HCT116 (cell line): ENCODE measurements around the gene SAE1. TPM values are rescaled to one million over a fixed set of nuclear protein-coding genes. Genes with fewer than 3 reads are reported as not detected.

Source experiments
- ATAC-seq: fragments of 200-7000 bp; cut with Tn5 transposase; 2 replicates; pipeline ENCODE4 v1.9.1; 2020; ENCODE audit warnings: mild to moderate bottlenecking, moderate library complexity
- BruUV-seq: library from RNA; stranded (reverse); fragments of 400-500 nt; replicated peaks from 2 replicates; lab custom pipeline; 2021; lab: Mats Ljungman, UMichigan
- CTCF ChIA-PET: fragments of 300-600 bp; sonication (Branson Sonifier 250); formaldehyde crosslinking; loops from one replicate; lab custom pipeline; 2021; ENCODE audit warnings: antibody characterized with exemption; lab: Charles Lee
- POLR2A ChIA-PET: fragments of 300-600, 350-600 bp; sonication (Branson Sonifier 250); formaldehyde crosslinking; loops from one replicate; lab custom pipeline; 2021; ENCODE audit warnings: antibody characterized with exemption; lab: Charles Lee
- RAD21 ChIA-PET, 2 experiments: fragments of 300-600 bp; sonication (Branson Sonifier 250); formaldehyde crosslinking; loops; one replicate each; lab custom pipeline; 2023; ENCODE audit warnings: low total read pairs in 2 of 2; ENCODE audit not compliant: uncharacterized antibody in 2 of 2, unreplicated experiment in 2 of 2, low non-redundant PET in 1 of 2; lab: Charles Lee
- DNase-seq: peaks from one replicate; pipeline ENCODE4 v3.0.0-alpha.2; 2010; ENCODE audit warnings: low read depth, low spot score
- H2AFZ ChIP-seq: fragments of 200-600 bp; shearing (Covaris generic), sonication (generic); 2 replicates; pipeline ENCODE4 v1.6.1; 2017; ENCODE audit warnings: low read depth, mixed run types, mixed read lengths, antibody characterized with exemption, low read length; ENCODE audit not compliant: poor library complexity, severe bottlenecking
- H3K27ac ChIP-seq: 2 replicates; pipeline ENCODE4 v1.5.1; 2012; ENCODE audit warnings: low read depth, low read length
- H3K27me3 ChIP-seq: fragments of 200-600 bp; sonication (generic); 2 replicates; pipeline ENCODE4 v1.6.1; 2016; ENCODE audit warnings: mixed run types, low read length, mixed read lengths; ENCODE audit not compliant: insufficient read depth
- H3K36me3 ChIP-seq, 2 experiments: fragments of 200-500 bp in 1 of 2; fragments of 200-600 bp in 1 of 2; sonication (Bioruptor generic) in 1 of 2; sonication (generic) in 1 of 2; 2 replicates each; pipeline versions ENCODE4 v1.5.1 to v1.6.1; 2014 to 2016; ENCODE audit warnings: low read length in 2 of 2, inconsistent platforms in 1 of 2, mixed read lengths in 1 of 2, mixed run types in 1 of 2; ENCODE audit not compliant: insufficient read depth in 2 of 2, control insufficient read depth in 1 of 2
- H3K4me1 ChIP-seq, 2 experiments: fragments of 200-600 bp in 1 of 2; sonication (generic) in 1 of 2; 2 replicates each; pipeline versions ENCODE4 v1.5.1 to v1.6.1; 2012 to 2017; ENCODE audit warnings: low read length in 2 of 2, inconsistent platforms in 1 of 2, mild to moderate bottlenecking in 1 of 2, mixed read lengths in 1 of 2, mixed run types in 1 of 2, moderate library complexity in 1 of 2; ENCODE audit not compliant: insufficient read depth in 2 of 2, control insufficient read depth in 1 of 2
- H3K4me2 ChIP-seq: fragments of 200-600 bp; sonication (generic); 2 replicates; pipeline ENCODE4 v1.6.1; 2017; ENCODE audit warnings: mixed run types, low read length, mixed read lengths
- H3K4me3 ChIP-seq, 2 experiments: fragments of 200-600 bp in 1 of 2; sonication (generic) in 1 of 2; replicated peaks in 1 of 2; 2 replicates each; pipeline ENCODE4 v1.5.1; 2011 to 2016; ENCODE audit warnings: low read length in 2 of 2, control low read depth in 1 of 2, low read depth in 1 of 2, mild to moderate bottlenecking in 1 of 2, mixed read lengths in 1 of 2, mixed run types in 1 of 2
- H3K79me2 ChIP-seq: fragments of 200-600 bp; sonication (generic); 2 replicates; pipeline ENCODE4 v1.6.1; 2017; ENCODE audit warnings: mild to moderate bottlenecking, mixed run types, low read length, moderate library complexity, mixed read lengths; ENCODE audit not compliant: insufficient read depth
- H3K9ac ChIP-seq: fragments of 200-600 bp; sonication (generic); 2 replicates; pipeline ENCODE4 v1.6.1; 2016; ENCODE audit warnings: low read length, mixed read lengths
- H3K9me2 ChIP-seq: fragments of 200-600 bp; sonication (generic), shearing (Covaris generic); 2 replicates; pipeline ENCODE4 v1.6.1; 2017; ENCODE audit warnings: mixed run types, mild to moderate bottlenecking, moderate library complexity; ENCODE audit not compliant: insufficient read depth
- H3K9me3 ChIP-seq, 2 experiments: fragments of 200-500 bp in 1 of 2; fragments of 200-600 bp in 1 of 2; sonication (Bioruptor generic) in 1 of 2; sonication (generic) in 1 of 2; 2 replicates each; pipeline ENCODE4 v1.6.1; 2014 to 2017; ENCODE audit warnings: low read length in 2 of 2, mixed read lengths in 2 of 2, inconsistent platforms in 1 of 2, low read depth in 1 of 2, mild to moderate bottlenecking in 1 of 2, mixed run types in 1 of 2, moderate library complexity in 1 of 2; ENCODE audit not compliant: control insufficient read depth in 1 of 2, insufficient read depth in 1 of 2
- H4K20me1 ChIP-seq: fragments of 200-600 bp; sonication (generic), shearing (Covaris generic); 2 replicates; pipeline ENCODE4 v1.6.1; 2017; ENCODE audit warnings: mixed run types, mild to moderate bottlenecking, moderate library complexity; ENCODE audit not compliant: insufficient read depth
- ATF3 ChIP-seq: IDR thresholded peaks from 2 replicates; pipeline ENCODE4 v1.6.1; 2012
- CBX3 ChIP-seq: IDR thresholded peaks from 2 replicates; pipeline ENCODE4 v1.6.1; 2012; ENCODE audit warnings: low read depth
- CEBPB ChIP-seq: IDR thresholded peaks from 2 replicates; pipeline ENCODE4 v1.6.1; 2012; ENCODE audit warnings: low read depth
- ELF1 ChIP-seq: IDR thresholded peaks from 2 replicates; pipeline ENCODE4 v1.6.1; 2012; ENCODE audit warnings: low read depth, borderline replicate concordance
- FOSL1 ChIP-seq: IDR thresholded peaks from 2 replicates; pipeline ENCODE4 v1.6.1; 2012; ENCODE audit warnings: low read depth
- JUND ChIP-seq: IDR thresholded peaks from 2 replicates; pipeline ENCODE4 v1.6.1; 2012
- POLR2A ChIP-seq: IDR thresholded peaks from 2 replicates; pipeline ENCODE4 v1.7.0; 2011; ENCODE audit warnings: borderline replicate concordance; ENCODE audit not compliant: insufficient read depth, insufficient read length; ENCODE audit errors: extremely low read depth
- POLR2AphosphoS5 ChIP-seq: IDR thresholded peaks from 2 replicates; pipeline ENCODE4 v1.6.1; 2011; ENCODE audit warnings: mild to moderate bottlenecking, low read depth, low read length, moderate library complexity
- RAD21 ChIP-seq: IDR thresholded peaks from 2 replicates; pipeline ENCODE4 v1.6.1; 2012; ENCODE audit warnings: low read depth, mild to moderate bottlenecking
- SP1 ChIP-seq: IDR thresholded peaks from 2 replicates; pipeline ENCODE4 v1.6.1; 2012; ENCODE audit warnings: low read depth
- SRF ChIP-seq: IDR thresholded peaks from 2 replicates; pipeline ENCODE4 v1.6.1; 2012; ENCODE audit warnings: low read depth
- TCF7L2 ChIP-seq: IDR thresholded peaks from 2 replicates; pipeline ENCODE4 v1.7.0; 2011; ENCODE audit warnings: borderline replicate concordance, inconsistent platforms; ENCODE audit not compliant: insufficient read depth, insufficient read length; ENCODE audit errors: extremely low read depth
- YY1 ChIP-seq: IDR thresholded peaks from 2 replicates; pipeline ENCODE4 v1.6.1; 2011; ENCODE audit warnings: low read length, low read depth, moderate library complexity, mild to moderate bottlenecking; ENCODE audit not compliant: insufficient replicate concordance; ENCODE audit errors: extremely low read depth
- ZFX ChIP-seq: fragments of 450-650 bp; IDR thresholded peaks from 2 replicates; pipeline ENCODE4 v1.6.1; 2017
- ZNF274 ChIP-seq: fragments of 200-500 bp; sonication (Bioruptor generic); IDR thresholded peaks from 2 replicates; pipeline ENCODE4 v1.6.1; 2014; ENCODE audit warnings: mild to moderate bottlenecking, low read depth, low read length, inconsistent platforms
- intact Hi-C: fragments of 100-400 bp; cut with micrococcal nuclease; formaldehyde crosslinking; loops from 2 replicates; pipeline ENCODE4 v1.10.0; 2022
- total RNA-seq: library from RNA; stranded (reverse); gene quantifications from one replicate; pipeline ENCODE4 v1.2.1, GENCODE V29; 2021; ENCODE audit not compliant: unreplicated experiment

SAE1 gene
- total RNA-seq, 1 experiment from 2014 or later, result 213 TPM

- Histone ChIP-seq H3K27me3 (no peaks in the 10 kb centered on the region), H4K20me1 (peaks cover 9% of the 10 kb centered on the region; the same call in 1 of the 2 replicates), H3K79me2 (peaks cover 95% of the 10 kb centered on the region), H3K4me3 (no peak overlapping the region), H3K4me2 (no peak overlapping the region), H3K9me2 (no peaks in the 10 kb centered on the region), H2AFZ (no peak overlapping the region), H3K9ac (no peak overlapping the region), H3K9me3 (no peaks in the 10 kb centered on the region), H3K36me3 (peaks cover 44 to 72% of the 10 kb centered on the region in 2 experiments), H3K27ac (peak overlapping the region; percentile 31; the same call in 1 of the 2 replicates), H3K4me1 (peaks cover 17 to 33% of the 10 kb centered on the region in 2 experiments; a peak in 3 of 4 replicates)
- ChIA-PET RAD21 (no interaction called here), POLR2A (interaction anchor here (0.6 kb wide), 1 partner anchor 503 kb away, joined by 4 read pairs; no protein-coding TSS in a partner anchor), CTCF (no interaction called here)
- intact Hi-C loops, result no loop called here
- BruUV-seq, result no TSS peak
- DNase-seq, result no peak
- no peak for ATAC-seq
- no peak for TF ChIP-seq RAD21
Observed at GRCh38 chr19:47152632-47153031, 22.0 kb downstream of the SAE1 start.

DNA sequence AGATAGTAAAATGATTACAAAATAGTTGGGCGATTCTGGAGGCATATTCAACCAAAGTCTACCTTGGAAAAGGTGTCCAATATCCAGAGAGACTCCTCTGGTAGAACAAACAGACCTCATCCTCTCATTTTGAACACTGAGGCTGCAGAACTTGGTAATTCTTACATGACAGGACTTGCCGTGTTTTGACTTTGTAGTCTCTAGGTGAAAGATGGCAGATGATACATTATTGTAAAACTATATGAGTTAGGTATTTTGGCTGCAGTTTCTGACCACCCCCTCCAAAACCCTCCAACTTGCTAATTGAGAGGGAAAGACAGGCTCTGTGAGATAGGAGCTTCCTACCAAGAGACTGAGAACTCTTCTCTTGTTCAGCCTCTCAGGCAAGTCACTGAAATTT lies 22.6 kb downstream of the SAE1 start:
- BruUV-seq, result no TSS peak
- H2AFZ ChIP-seq, result no peak overlapping the region
- no peak overlapping the region for H3K4me3 ChIP-seq
- peaks cover 23 to 38% of the 10 kb centered on the region in 2 experiments; a peak in 3 of 4 replicates for H3K4me1 ChIP-seq
- peaks cover 42 to 74% of the 10 kb centered on the region in 2 experiments for H3K36me3 ChIP-seq
- intact Hi-C loops, result no loop called here
- ATAC-seq, result no peak
- H3K4me2 ChIP-seq, result no peak overlapping the region
- H3K27me3 ChIP-seq, result no peaks in the 10 kb centered on the region
- no peak for DNase-seq
- H3K9me2 ChIP-seq, result no peaks in the 10 kb centered on the region
- no peak overlapping the region for H3K9ac ChIP-seq
- no peaks in the 10 kb centered on the region for H3K9me3 ChIP-seq
- peaks cover 9% of the 10 kb centered on the region; the same call in 1 of the 2 replicates for H4K20me1 ChIP-seq
- TF ChIP-seq SP1, result no peak
- TF ChIP-seq POLR2A, result no peak
- TF ChIP-seq YY1, result no peak
- TF ChIP-seq POLR2AphosphoS5, result no peak
- TF ChIP-seq ZNF274, result no peak
- no peak for TF ChIP-seq CBX3
- no peak for TF ChIP-seq SRF
- TF ChIP-seq FOSL1, result no peak
- TF ChIP-seq TCF7L2, result no peak
- no peak for TF ChIP-seq ELF1
- no peak for TF ChIP-seq ZFX
- no peak for TF ChIP-seq RAD21
- no peak for TF ChIP-seq JUND
- no peak for TF ChIP-seq CEBPB
- TF ChIP-seq ATF3, result no peak
- POLR2A ChIA-PET, result no interaction called here
- no peak overlapping the region for H3K27ac ChIP-seq
- CTCF ChIA-PET, result no interaction called here
- RAD21 ChIA-PET, result no interaction called here
- peaks cover 96% of the 10 kb centered on the region for H3K79me2 ChIP-seq
